ENCODE data around the gene ANKRD52.
"Not testable (repeated sequence)": the region's sequence is repeated elsewhere in the genome, so short reads cannot be mapped to it uniquely, and the experiment has no call there.

ANKRD52 gene

GRCh38 chr12:56204275-56204674 lies 53.9 kb downstream of the ANKRD52 start:
- no peak for DNase-seq

- no peak for DNase-seq
Measured at GRCh38 chr12:56202838-56203237, 55.3 kb downstream of the ANKRD52 start.

- DNase-seq, result no peak
Measured at GRCh38 chr12:56202366-56202765, 55.8 kb downstream of the ANKRD52 start.

- DNase-seq, result no peak
Measured at GRCh38 chr12:56198836-56199235, 59.3 kb downstream of the ANKRD52 start.

GRCh38 chr12:56197921-56198635 lies 60.1 kb downstream of the ANKRD52 start:
- no peak for DNase-seq

- not testable (repeated sequence) for DNase-seq
Measured at GRCh38 chr12:56196818-56197550, 61.2 kb downstream of the ANKRD52 start.

- peak; percentile 76 to 85 for DNase-seq
Measured at GRCh38 chr12:56193025-56193578, 65.1 kb downstream of the ANKRD52 start.

GRCh38 chr12:56192582-56192981 lies 65.6 kb downstream of the ANKRD52 start:
- DNase-seq, result no peak

GRCh38 chr12:56190695-56191155 lies 67.5 kb downstream of the ANKRD52 start:
- DNase-seq, result no peak

- DNase-seq, result peak; percentile 80 to 84
Measured at GRCh38 chr12:56189918-56190694, 68.1 kb downstream of the ANKRD52 start.

GRCh38 chr12:56189099-56189917 lies 68.9 kb downstream of the ANKRD52 start, which contains the start of gene SMARCC2:
Gene SMARCC2 (minus strand): TSS chr12:56189483. CDS start chr12:56189461, 22 bp downstream.
- peak; percentile 83 to 89 for DNase-seq

GRCh38 chr12:56188778-56189098 lies 69.4 kb downstream of the ANKRD52 start:
- DNase-seq, result no peak

GRCh38 chr12:56188131-56188777 lies 69.9 kb downstream of the ANKRD52 start:
- peak in 1 of 2 donors; percentile 18 for DNase-seq
